Right renal pelvis (tissue), 4 donors: ENCODE results near the gene IL22RA2. TPM values are rescaled to one million over a fixed set of nuclear protein-coding genes. Genes with fewer than 3 reads are reported as not detected.
"Not testable (repeated sequence)": the region's sequence is repeated elsewhere in the genome, so short reads cannot be mapped to it uniquely, and the experiment has no call there.

Experiments
- DNase-seq, 4 donors: peaks; one replicate each; pipeline ENCODE4 v3.0.0-alpha.2; 2013; ENCODE audit warnings: low read depth in 4 of 4, low spot score in 3 of 4, missing footprints in 1 of 4
- polyA plus RNA-seq, 4 donors: library from polyadenylated mRNA; unstranded; fragments of 120-200 nt; gene quantifications; one replicate each; pipeline ENCODE4 v1.2.1, GENCODE V29; 2013; ENCODE audit not compliant: insufficient read length in 4 of 4

Gene IL22RA2, protein sequence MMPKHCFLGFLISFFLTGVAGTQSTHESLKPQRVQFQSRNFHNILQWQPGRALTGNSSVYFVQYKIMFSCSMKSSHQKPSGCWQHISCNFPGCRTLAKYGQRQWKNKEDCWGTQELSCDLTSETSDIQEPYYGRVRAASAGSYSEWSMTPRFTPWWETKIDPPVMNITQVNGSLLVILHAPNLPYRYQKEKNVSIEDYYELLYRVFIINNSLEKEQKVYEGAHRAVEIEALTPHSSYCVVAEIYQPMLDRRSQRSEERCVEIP
- not detected for polyA plus RNA-seq

DNA sequence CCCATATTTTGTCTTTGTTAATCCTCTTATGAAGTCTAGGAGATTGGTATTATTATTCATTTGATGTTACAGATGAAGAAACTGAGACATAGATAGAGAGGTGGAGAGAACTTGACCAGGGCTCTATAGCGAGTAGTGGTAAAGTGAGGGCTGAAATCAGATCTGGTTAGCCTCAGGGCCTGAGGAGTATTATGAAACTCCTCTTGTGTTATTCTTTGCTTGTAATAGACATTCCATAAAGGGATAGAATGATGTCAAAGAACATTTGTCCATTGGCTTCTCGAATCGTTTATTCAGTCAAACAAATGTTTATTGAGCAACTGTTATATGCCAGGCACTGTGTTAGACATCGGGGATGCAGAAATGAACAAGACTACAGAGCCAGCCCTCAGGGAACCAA is at the start of gene IL22RA2:
IL22RA2 (minus strand) TSS at position 144 of the 400 bp plus-strand sequence. CDS start 11,895 bp downstream, outside the sequence.
- no peak for DNase-seq

DNA sequence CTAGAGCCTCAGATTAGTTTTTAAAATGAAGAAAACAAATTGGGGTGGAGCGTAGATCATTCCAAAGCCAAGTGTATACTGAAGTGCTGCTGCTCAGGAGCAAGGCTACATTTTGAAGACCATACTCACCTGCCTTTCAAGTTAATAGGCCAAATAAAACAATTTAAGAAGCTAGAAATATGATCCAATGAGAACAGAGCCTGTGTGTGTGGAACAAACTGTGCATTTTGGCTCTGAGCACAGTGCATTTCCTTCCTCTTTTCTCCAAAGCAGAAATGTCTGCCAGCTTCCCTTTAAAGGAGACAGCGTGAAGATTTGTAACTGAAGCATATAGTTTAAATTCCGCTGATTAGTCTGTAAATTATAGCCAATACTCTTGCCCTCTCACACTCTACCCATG is 48.9 kb upstream of the IL22RA2 start:
- DNase-seq = no peak

DNA sequence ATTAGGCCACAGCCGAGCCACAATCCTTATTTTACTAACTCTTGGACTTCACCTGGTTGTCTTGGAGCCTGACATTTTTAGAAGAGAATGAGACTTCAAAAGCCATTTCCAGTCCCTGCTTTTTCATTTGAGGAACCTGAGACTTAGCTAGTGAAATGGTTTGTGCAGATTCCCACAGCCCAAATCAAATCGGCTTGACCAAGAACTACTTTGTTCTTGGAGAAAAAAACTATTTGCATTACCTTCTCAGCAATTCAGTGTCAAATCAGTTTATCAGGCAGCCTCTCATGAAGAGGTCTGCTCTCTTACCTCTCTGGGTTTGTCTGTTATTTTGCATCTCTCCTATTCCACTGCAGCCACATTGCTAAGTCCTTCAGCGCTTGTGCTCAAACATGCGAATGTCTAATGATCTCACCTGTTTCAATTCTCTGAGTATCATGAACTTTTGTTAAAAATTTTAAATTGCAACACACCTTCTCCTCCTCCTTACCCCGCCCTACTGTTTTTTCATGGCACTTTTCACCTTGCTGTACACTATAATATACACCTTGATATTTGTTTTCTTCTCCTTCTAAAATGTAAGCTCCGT is 46.3 kb upstream of the IL22RA2 start:
- DNase-seq = peak in 1 of 4 donors; percentile 36

DNA sequence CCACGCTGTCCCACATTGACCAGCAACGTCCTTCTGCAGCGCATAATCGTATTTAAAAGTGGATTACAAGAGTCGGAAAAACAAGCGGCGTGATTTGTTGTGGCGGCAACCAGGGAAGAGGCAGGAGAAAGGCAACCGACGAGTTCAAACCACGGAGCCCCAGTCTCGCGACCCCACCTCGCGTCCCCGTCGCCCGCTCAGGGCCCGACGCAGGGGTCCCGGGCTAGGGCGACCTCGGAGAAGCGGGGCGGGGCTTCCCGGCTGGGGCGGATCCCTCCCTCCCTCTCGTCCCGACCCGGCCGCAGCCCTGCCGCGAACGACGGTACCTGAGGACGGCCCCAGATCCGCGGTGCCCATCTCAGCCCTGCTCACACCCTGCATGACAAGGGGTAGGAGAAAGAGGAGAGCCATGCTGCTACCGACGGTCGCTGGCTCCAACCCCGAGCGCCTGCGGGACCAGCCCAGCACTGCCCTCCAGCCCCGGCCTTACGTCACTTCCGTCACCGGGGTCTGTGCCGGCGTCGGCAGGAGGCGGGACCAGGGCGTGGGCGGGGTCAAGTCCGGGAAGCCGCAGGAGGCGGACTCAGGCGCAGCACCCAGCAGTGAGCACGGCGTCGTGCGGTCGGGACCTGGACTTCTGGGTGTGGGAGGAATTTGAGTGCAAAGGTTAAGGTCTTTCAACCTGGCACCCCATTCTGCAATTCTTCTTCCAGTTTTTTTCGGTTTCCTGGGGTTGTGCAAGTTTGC is 45.6 kb upstream of the IL22RA2 start, which contains the start of gene IFNGR1:
IFNGR1 (minus strand) TSS at position 469 of the 747 bp plus-strand sequence; CDS start at position 411, 58 bp downstream.
- DNase-seq = peak; percentile 87 to 94 (median 89)

DNA sequence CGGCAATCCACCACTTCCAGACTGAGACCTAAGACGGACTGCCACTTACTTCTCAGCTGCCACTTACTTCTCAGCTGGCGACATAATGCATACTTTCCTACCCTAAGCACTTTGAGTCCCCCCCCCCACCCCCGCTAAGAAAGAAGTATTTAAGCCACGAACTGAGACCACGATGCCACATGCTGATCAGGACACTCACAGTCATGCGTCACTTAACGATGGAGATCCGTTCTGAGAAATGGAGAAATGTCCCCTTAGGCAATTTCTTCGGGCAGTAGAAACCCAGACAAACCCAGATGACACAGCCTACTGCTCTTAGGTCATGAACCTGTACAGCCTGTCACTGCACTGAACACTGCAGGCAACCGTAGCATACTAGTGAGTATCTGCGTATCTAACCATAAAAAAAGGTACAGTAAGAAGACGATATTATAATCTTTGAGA is 45.1 kb upstream of the IL22RA2 start:
- peak in 1 of 4 donors; percentile 38 for DNase-seq

DNA sequence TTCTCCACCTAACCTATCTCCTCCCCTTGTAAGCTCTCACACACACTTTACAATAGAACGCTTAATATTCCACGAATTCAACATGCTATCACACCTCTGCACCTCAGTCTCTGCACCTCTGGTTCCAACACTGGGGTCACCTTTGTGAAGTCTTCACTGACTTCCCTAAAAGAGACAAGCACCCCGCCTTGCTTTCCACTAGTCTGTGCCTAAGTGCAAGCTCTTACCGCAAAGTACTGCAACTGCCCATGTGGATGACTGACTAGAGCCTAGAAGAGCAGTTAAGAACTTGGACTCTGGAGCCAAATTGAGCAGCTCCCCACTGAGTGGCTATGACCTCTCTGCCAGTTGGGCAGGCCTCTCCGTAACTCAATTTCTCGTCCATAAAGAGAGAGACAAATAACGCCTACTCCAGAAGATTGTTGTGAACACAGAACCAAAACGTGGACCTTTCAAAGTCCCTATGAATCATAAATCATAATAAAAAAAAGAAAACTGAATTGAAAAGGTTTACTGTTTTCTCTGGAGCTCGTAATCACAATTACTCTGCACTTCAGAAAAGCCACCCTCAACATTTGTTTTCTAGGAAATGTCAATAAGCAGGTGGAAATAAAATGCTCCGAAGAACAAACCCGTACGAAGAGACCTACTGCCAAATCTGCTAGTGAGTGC is 44.5 kb upstream of the IL22RA2 start:
- DNase-seq = no peak

DNA sequence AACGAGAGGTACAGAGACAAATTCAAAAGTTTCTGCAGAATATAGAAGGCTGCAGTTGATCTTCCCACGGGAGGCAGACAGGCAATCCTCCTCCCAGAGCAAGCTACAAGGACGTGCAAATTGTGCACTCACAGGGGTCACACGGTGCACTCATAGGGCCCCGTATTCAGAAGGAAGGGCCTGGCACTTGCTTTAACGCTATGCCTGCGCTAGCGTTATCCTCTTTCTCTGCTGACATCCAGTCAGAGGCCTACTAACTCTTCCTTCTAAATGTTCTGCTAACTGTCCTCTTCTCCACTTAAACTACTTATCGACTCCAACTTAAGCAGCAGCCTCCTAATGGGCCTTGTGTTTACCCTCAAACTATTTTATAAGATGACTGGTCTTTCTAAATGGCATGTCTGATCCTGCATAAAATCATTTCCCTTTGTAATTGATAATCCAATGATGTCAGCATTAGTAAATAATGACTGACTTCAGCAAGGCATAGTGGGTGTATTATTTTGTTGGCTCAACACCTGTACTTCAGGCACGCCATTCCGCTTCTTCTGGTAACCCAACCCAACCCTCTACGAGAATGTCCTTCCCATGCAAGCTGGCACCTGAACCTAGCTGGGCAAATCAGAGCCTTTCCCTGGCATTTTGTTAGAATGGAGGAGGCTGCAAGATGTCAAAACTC is 43.6 kb upstream of the IL22RA2 start:
- DNase-seq = no peak

DNA sequence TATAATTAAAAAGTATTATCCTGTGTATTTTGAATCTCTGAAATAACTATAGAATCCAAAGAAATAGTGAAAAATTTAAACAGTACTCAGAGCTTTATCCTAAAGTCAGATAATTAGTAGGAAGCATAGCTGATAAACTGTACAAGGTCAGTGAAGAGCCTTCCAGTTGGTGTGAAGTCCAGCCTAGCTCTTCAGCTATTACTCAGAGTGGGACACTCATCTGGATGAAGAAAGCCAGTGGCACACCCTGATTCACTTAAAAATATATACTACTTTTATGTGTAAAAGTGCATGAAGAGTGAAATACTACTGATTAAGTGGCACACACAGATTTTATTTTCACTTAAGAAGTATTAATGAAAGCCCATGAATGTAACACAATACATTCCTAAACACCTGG is 42.7 kb upstream of the IL22RA2 start:
- no peak for DNase-seq

DNA sequence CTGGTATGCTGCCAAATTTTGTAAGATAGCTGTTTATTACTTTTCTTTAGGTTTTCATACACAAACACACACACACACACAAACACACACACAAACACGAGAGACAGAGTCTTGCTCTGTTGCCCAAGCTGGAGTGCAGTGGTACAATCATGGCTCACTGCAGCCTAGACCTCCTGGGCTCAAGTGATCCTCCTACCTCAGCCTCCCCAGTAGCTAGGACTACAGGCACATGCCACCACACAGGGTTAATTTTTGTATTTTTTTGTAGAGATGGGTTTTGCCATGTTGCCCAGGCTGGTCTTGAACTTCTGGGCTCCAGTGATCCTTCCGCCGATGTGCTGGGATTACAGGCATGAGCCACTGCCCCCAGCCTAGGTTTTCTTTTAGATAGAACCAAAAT is 42.2 kb upstream of the IL22RA2 start:
- not testable (repeated sequence) for DNase-seq

DNA sequence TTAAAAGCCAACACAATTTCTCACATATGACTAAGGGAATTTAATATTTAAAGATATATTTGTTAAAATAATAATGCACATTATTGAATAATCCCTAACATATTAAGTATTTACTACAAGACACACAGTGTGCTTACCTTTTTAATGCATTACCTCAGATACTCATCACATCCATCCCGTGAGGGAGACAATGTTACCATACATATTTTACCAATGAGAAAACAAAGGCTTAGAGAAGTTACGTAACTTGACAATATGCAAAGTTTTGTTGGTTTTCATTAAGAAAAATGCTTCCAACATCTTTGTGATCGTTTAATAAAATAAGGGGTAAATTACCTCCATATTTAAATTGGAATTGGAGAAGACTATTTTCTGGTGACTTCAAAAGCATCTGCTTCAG is 41.5 kb upstream of the IL22RA2 start:
- no peak for DNase-seq

DNA sequence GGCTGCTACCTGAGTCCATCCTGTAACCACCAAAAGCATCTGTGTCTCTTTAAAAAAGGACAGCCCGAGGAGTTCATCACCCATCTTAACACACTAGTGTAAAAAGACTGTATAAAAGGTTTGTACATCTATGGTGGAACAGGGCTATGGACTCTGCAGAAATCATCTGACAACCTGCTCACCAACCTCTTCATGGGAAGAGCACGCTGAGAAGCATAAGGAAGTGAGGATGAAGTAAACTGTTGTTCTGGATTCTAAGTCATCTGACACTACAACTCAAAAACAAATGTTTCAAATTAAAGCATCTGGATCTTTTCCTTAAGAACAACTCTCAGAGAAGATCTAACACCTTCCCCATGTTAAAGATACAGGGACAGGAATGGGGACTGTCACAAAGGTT is 40.4 kb upstream of the IL22RA2 start:
- no peak for DNase-seq

DNA sequence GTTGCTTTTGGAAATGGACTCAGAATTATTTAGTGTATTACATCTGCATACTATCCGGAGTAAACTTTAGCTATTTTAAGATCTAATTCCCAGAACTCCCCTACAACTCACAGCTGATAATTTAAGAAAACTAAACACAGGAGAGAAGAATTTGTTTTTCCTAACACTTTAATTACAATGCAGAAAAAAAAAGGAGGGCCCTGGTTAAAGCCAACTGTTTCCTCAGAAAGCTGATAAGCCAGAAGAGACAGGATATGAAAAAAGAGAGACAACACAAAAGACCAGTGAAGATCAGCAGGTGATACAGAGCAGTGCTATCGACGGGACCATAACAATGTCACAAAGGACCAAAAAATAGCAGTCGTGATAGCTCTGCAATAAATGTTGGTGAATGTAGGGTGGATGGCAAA is 39.9 kb upstream of the IL22RA2 start:
- DNase-seq = no peak

DNA sequence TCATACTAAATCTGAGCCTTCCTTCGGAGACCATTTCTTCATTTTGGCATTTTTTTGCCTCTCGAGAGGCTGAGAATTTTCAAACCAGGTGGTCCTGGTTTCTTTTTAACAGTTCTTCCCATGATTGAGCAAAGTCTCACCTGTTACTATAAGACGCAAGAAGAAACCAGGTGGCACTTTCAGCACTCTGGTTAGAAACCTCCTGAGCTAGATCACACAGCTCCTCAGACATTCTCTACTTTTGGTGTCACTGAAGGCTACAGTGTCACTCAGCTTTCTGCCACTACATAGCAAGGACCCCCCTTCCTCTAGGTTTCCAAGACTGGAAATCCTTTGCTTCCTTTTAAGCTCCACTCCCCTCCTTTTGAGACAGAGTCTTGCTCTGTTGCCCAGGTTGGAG is 38.5 kb upstream of the IL22RA2 start:
- DNase-seq = no peak

DNA sequence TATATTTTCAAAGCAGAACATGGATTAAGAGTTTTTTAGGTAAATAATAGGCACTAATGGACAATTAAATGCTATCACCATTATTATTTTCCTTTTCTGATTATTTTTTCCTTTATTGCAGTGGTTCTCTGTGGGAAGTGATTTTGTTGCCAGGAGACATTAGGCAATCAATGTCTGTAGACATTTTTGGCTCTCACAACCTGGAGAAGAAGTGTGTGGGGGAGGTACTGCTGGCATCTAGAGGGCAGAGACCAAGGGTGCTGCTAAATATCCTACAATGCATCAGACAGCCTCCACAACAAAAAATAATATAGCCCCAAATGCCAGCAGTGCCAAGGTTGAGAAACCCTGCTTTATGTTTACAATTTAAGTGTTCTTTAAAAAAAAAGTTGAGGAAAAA is 37.5 kb upstream of the IL22RA2 start:
- DNase-seq = no peak

DNA sequence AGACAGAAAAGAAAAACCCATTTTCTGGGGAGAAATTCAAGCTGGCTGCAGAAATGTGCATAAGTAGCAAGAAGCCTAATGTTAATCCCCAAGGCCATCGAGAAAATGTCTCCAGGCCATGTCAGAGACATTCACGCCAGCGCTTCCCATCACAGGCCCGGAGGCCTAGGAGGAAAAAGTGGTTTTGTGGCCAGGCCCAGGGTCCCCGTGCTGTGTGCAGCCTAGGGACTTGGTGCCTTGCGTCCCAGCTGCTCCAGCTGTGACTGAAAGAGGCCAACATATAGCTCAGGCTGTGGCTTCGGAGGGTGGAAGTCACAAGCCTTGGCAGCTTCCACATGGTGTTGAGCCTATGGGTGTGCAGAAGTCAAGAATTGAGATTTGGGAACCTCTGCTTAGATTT is 34.8 kb upstream of the IL22RA2 start:
- DNase-seq = no peak

DNA sequence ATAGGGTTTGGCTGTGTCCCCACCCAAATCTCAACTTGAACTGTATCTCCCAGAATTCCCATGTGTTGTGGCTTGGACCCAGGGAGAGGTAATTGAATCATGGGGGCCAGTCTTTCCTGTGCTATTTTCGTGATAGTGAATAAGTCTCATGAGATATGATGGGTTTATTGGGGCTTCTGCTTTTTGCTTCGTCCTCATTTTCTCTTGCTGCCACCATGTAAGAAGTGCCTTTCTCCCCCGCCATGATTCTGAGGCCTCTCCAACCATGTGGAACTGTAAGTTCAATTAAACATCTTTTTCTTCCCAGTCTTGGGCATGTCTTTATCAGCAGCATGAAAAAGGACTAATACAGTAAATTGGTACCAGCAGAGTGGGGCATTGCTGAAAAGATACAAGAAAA is 34.0 kb upstream of the IL22RA2 start:
- DNase-seq = not testable (repeated sequence)

DNA sequence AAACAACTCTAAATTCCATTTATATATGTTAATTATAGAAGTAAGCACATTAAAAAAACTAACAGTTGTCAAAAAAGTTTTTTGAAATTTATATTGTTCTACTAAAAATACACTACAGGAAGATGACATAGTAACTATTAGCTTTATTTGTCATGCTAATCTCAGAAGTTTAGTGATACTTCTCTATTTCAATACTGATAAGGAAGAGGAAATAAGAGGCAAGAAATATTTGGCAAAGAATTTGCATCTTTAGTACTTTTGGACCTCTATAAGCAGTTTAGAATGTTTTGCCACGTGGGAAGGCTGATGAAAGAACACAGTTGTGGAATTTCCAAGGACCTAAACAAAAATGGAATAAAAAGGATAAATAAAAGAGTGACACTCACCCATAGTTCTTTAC is 33.1 kb upstream of the IL22RA2 start:
- no peak for DNase-seq

DNA sequence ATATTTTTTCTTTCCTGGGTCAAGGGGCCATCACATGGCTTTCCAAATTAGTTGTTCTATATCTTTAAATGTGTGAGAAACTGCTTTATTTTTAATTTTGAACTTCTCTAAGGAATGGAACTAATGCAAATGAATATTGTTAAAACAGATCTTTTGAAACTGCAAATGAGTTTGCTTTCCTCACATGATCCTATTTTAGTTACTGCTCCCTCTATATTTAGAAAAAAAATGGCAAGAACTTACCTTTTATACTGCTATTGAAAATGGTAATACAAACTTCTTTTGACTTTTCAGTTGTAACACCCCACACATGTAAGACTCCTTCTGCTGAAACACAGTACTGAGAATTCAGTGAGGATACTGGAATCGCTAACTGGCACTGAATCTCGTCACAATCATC is 29.8 kb upstream of the IL22RA2 start:
- DNase-seq = no peak

DNA sequence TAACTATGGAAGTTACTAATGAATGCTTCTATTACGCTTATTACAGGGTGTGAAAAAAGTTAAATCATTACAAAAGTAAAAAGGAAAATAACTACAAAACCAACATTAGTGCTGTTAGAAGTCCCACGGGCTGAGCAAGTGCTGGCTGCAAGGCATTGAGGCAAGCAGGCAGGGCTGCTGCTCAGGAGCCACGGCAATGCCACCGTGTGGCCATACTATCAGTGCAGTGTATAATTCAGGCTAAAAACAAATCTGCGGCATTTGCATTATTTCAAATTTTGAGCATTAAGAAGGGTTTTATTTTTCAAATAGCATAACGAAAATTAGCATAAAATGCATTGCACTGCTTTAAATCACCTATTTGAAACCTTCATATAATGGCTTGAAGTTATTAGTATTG is 28.6 kb upstream of the IL22RA2 start:
- DNase-seq = no peak

DNA sequence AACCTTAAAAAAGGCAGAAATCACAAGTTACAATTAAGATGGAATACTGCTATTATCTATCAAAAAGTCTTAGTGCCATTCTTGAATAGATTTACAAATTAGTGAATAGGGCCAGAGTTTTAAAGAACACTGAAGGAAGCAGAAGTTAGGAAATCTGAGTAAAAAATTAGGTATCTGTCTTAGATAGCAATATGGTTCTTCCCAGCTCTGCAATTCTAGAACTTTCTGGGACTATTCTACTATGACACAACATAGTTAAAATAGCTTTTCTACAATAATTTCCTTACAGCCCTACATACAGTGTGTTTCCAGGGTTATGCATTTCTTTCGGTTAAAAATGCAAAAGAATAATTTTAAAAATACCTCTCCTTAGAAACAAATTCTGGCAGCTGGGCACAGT is 27.6 kb upstream of the IL22RA2 start:
- DNase-seq = no peak
